GM20431 (cell line): Measurements from ENCODE around the gene PPP2R1B.
"Not testable (repeated sequence)": the region's sequence is repeated elsewhere in the genome, so short reads cannot be mapped to it uniquely, and the experiment has no call there.

Experiments
- in situ Hi-C: fragments of 300-500 bp; cut with MseI, MboI; formaldehyde crosslinking; loops from one replicate; pipeline ENCODE4 v1.15.0; 2020; ENCODE audit warnings: low sequenced_read_pairs; ENCODE audit not compliant: unreplicated experiment

The PPP2R1B gene

DNA sequence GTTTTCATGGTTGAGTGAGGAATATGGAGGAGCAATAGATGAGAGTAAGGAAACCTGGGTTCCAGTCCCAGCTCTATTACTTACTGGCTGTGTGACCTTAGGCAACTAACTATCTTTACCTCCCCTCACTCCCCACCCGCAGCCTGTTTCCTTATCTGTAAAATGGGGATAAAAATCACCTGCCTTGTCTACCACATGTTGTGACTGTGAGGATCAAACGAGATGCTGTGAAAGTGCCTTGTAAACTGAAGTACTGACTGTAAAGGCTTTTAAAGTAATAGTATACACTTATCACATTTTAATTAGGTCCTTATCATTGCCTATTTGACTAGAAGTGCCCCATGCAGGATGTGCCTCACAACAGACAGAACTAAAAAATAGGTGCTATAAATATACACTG is 18.9 kb upstream of the PPP2R1B start:
- in situ Hi-C loops, result no loop called here

GRCh38 chr11:111784311-111784710 is 18.1 kb upstream of the PPP2R1B start:
- in situ Hi-C loops, result not testable (repeated sequence)

DNA sequence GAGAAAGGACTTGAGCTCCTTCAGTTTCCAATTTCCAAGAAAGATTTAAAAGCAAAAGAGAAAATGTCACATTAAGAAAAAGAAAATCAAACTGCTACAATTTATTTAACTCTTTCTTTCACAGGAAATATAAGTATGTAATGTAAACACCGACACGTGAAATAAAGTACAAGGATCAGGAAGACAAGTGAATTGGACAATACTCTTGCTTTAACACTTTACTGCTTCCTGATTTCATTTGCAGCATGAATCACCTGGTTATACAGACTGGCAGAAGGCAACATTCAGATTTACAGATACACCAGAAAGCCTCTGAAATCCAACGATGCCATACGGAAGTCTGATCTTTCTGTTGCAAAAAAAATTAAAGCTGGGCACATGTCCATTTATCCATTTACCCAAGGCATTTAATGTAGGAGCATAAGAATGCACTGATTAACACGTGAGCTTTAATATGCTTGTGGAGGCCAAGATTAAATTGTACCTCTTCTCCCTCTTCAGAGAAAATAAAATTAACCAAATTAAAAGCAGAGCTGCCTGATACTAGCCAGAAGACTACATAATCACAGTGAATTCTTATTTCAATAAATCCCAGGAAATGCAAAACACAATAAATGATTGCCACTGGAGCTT is 16.0 kb upstream of the PPP2R1B start:
- in situ Hi-C loops, result no loop called here

DNA sequence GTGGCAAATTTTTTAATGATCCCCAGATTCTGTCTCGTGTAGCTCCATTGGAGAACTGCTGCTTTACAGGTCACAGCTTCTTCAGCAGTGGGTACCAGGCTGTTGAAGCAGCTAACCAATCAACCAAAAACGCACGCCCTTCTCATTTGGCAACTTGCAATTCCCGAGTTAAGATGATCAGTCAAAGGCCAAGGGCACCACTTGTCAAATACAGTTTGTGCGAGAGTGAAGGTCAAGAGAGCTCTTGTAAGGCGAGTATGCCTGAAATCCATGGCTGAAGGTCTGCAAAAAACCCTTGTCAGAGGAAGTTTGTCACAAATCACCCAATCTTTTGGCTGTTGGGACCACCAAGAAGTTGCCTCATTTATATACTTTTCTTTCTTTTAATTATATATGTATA is 12.9 kb upstream of the PPP2R1B start:
- in situ Hi-C loops, result no loop called here

GRCh38 chr11:111778047-111778558 is 11.9 kb upstream of the PPP2R1B start:
- in situ Hi-C loops, result no loop called here

- in situ Hi-C loops, result no loop called here
Observed at GRCh38 chr11:111777094-111778046, 11.2 kb upstream of the PPP2R1B start.

DNA sequence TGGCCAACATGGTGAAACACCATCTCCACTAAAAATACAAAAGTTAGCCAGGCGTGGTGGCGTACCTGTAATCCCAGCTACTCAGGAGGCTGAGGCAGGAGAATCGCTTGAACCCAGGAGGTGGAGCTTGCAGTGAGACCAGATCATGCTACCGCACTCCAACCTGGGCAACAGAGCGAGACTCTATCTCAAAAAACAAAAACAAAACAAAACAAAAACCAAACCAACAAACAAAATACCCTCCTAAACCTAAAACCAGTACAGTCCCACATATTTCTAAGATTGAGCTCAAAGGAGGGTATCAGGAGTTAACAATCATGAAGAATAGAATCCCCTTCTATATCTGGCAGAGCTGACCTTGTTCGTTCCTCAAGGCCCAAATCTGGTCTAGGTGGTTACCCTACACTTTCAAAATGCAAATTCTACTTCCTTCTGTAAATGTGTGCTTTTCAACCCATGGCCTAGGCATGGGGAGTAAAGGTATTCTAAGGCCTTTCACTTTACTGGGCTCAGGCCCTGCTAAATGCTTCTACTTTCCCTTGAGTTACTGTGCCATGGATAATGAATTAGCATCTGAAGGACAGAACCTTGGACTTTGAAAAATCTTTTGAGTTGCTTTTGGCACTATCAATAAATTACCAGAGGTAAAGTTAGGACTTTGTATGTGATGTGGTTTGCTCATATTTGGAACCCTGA is 10.4 kb upstream of the PPP2R1B start:
- in situ Hi-C loops, result no loop called here

GRCh38 chr11:111774955-111775710 is 8.9 kb upstream of the PPP2R1B start:
- in situ Hi-C loops, result no loop called here

- in situ Hi-C loops, result no loop called here
Observed at GRCh38 chr11:111772535-111772934, 6.3 kb upstream of the PPP2R1B start.

DNA sequence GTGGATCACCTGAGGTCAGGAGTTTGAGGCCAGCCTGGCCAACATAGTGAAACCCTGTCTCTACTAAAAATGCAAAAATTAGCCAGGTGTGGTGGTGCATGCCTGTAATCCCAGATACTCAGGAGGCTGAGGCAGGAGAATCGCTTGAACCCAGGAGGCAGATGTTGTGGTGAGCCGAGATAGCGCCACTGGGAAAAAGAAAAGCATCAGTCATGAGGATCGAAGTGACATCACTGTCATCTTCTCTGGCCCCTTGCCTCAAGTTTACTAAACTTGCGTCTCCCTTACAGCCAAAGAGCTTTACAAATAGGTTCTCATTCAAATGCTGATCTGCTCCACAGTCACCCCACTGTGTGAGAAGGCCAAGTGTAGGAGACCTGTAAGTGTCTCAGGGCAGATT is 5.0 kb upstream of the PPP2R1B start:
- in situ Hi-C loops, result not testable (repeated sequence)

DNA sequence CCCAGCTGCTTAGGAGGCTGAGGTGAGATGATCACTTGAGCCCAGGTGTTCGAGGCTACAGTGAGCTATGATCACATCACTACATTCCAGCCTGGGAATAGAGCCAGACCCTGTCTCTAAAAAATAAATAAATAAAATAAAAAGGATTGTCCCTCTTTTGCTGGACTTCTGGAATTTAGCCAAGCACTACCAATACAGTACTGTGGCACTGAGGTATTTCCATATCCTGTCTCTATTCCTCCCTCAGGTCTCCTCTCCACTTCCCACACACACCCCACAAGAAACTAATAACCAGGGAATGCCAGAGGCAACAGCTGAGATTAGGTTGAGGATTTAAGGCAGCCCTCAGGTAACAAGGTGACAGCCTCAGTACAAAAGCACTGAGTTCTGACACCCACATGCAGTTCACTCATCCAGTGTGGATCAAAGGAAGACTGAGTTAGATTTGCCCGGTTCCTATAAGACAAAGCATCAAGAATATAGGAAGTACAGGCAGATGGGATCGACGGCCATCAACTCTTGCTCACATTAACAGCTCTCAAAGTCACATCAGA is 4.5 kb upstream of the PPP2R1B start:
- in situ Hi-C loops, result no loop called here

- in situ Hi-C loops, result no loop called here
Observed at GRCh38 chr11:111766834-111767142, 599 bp upstream of the PPP2R1B start.

DNA sequence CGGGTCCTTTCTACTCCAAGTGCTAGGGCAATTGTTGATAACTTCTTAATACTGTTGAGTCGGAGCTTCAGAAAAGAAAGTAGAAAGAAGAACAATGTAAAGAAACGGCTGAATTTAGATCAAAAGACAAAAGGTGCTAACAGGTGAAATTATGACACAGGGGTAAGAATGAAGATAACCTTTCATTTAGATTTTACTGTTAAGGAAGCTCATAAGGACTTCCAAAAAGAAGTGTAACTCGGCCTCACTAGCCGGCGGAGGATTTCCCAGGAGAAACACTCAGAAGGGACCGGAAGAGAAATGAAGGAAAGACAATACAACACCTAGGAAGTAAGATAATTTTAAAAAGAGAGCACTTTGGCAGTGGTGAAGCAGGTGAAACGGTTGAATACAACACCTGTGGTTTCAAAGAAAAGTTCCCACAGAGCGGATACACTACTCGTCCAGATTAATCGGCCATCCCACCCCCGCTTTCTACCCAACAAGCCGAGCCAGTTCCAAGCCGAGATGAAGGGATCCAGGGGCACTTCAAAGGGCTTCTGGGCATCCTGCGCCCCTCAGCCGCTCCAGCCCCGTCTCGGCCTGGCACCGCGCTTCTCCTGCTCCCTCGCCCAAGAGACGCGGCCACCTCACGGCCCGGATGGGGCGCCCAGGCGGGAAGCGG is 737 bp downstream of the PPP2R1B start:
- in situ Hi-C loops, result no loop called here

DNA sequence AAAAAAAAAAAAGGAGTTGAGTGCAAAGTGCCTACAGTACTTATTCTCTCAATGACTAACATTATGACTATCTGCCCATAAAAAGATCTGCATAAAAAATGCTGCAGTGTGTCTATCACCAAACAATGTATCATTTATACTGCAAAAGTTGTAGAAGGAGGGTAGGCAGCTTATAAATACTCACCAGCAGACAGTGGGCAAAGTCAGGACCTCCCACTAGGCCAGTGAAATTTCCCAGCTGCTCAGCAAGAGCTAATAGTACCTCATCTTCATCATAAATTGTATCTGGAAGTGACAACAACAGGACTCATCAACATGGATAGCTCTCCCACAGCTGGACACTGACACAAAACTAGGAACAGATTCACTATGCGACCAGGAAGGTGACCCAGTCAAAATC is 1.6 kb downstream of the PPP2R1B start:
- in situ Hi-C loops, result no loop called here

GRCh38 chr11:111762981-111763643 is 3.1 kb downstream of the PPP2R1B start:
- in situ Hi-C loops, result no loop called here

GRCh38 chr11:111762526-111762925 is 3.7 kb downstream of the PPP2R1B start:
- in situ Hi-C loops, result no loop called here

DNA sequence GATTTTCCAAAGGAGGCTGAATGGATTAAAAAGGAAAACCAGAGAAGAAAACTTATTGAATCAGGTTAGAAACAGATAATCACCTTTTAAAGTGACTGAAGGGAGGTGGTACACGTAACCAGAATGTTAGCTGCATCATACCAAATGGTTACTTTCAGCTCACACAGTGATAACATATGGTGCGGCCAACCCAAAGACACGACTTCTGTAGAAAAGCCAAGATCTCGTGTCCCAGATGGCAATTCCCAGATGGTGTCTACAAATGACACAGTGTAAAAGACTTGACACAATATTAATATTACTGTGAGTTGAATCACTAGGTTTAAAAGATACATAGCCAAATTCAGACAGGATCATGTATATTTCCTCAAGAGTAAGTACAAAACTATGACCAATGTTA is 5.2 kb downstream of the PPP2R1B start:
- in situ Hi-C loops, result no loop called here

DNA sequence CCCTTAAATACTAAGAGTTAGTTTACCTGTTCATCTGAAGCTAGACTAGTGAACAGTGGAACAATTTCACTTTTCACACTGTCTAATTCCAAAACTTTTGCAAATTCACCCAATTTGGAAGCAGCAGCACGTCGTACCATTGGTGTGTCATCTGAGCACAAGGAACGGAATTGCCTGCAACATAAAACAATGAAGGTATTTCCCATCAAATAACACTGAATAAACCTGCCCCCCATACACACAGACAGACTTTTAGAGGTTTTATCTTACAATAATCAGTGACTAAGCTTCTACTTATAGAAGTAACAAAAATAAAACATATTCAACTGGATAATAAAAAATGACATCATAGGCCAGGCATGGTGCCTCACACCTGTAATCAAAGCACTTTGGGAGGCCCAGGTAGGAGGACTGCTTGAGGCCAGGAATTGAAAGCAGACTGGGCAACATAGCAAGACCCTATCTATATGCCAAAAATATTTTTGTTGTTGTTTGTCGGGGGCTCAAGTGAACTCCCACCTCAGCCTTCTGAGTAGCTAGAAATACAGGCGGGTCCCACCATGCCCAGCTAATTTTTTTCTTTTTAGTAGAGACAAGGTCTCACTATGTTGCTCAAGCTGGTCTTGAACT is 6.3 kb downstream of the PPP2R1B start:
- in situ Hi-C loops, result no loop called here
